ENCODE data around the gene ACSF3.

The ACSF3 gene

DNA sequence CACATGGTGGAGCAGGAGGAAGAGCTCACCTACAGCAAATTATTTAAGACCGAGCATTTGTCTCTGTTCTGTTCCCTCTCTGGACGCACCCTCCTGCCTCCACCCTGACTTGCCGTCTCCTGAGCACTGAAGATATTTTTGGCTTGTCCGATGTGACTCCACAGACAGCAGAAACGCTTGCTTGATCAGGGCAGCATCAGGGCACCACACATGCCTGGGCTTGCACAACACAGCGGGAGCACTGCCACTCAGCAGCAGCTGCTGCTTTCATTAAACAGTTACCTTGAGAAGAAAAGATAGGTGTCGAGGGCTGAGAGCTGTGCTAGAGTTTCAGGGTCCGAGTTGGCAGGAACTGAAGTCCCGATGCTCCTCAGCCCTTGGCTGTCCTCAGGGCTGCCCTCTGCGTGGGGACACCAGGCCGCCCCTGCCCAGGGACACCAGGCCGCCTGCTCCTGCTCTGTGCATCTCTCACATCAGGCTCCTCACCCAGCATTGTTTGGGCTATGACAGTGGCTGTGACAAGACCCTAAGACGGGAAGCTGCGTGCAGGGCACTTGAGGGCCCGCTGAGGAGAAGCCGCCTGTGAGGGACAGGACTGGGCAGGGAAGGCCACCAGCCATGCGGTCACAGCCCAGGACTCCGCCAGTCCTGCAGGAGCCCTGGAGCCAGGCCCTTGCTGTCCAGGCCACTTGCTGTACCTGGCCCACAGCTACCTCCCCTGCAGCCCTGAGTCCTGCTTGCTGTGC, 56.6 kb downstream of the ACSF3 start:
- no peak overlapping the region for H3K4me3 ChIP-seq (ENCODE audit: low read depth in 1 of 2, low read length in 2 of 2)
- peaks cover 0 to 6% of the 10 kb centered on the region in 2 donors for H3K4me1 ChIP-seq (ENCODE audit: control insufficient read depth in 1 of 2, insufficient read depth in 2 of 2, low read length in 2 of 2)
- peaks cover 2 to 5% of the 10 kb centered on the region in 2 donors for H3K9me3 ChIP-seq (ENCODE audit: control insufficient read depth in 1 of 2, low read length in 2 of 2)
- no peak overlapping the region for H3K9ac ChIP-seq (ENCODE audit: low read depth in 1 of 2, low read length in 2 of 2)
- H3K36me3 ChIP-seq (ENCODE audit: control insufficient read depth in 1 of 2, insufficient read depth in 2 of 2, low read length in 2 of 2) = peaks cover 4 to 51% of the 10 kb centered on the region in 2 donors
- peaks cover 4 to 6% of the 10 kb centered on the region in 2 donors for H3K27me3 ChIP-seq (ENCODE audit: control insufficient read depth in 1 of 2, insufficient read depth in 2 of 2, low read length in 2 of 2)
- no peak overlapping the region for H3K27ac ChIP-seq (ENCODE audit: low read depth, low read length)

DNA sequence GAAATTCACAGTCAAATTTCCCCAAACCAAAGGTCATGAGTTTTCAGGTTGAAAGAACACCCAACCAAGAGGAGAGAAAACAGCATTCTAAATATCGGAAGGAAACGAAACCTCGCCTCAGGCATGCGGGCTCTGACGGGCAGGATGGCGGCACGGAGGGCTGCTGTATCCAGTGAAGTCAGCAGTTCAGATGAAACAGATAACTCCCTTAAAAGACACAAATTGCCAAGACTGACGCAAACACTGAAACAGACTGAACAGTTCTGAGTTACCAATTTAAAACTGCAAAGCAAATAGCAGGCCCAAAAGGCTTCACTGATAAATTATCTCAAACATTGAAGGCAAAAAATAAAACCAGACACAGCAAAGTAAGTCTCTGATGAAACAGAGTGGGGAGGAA, 57.3 kb downstream of the ACSF3 start:
- no peak overlapping the region for H3K4me3 ChIP-seq (ENCODE audit: low read depth in 1 of 2, low read length in 2 of 2)
- peaks cover 11% of the 10 kb centered on the region in 2 donors for H3K27me3 ChIP-seq (ENCODE audit: control insufficient read depth in 1 of 2, insufficient read depth in 2 of 2, low read length in 2 of 2)
- H3K4me1 ChIP-seq (ENCODE audit: control insufficient read depth in 1 of 2, insufficient read depth in 2 of 2, low read length in 2 of 2) = peaks cover 3 to 8% of the 10 kb centered on the region in 2 donors
- H3K9me3 ChIP-seq (ENCODE audit: control insufficient read depth in 1 of 2, low read length in 2 of 2) = peaks cover 2 to 5% of the 10 kb centered on the region in 2 donors
- H3K27ac ChIP-seq (ENCODE audit: low read depth, low read length) = no peak overlapping the region
- no peak overlapping the region for H3K9ac ChIP-seq (ENCODE audit: low read depth in 1 of 2, low read length in 2 of 2)
- H3K36me3 ChIP-seq (ENCODE audit: control insufficient read depth in 1 of 2, insufficient read depth in 2 of 2, low read length in 2 of 2) = peaks cover 3 to 44% of the 10 kb centered on the region in 2 donors

DNA sequence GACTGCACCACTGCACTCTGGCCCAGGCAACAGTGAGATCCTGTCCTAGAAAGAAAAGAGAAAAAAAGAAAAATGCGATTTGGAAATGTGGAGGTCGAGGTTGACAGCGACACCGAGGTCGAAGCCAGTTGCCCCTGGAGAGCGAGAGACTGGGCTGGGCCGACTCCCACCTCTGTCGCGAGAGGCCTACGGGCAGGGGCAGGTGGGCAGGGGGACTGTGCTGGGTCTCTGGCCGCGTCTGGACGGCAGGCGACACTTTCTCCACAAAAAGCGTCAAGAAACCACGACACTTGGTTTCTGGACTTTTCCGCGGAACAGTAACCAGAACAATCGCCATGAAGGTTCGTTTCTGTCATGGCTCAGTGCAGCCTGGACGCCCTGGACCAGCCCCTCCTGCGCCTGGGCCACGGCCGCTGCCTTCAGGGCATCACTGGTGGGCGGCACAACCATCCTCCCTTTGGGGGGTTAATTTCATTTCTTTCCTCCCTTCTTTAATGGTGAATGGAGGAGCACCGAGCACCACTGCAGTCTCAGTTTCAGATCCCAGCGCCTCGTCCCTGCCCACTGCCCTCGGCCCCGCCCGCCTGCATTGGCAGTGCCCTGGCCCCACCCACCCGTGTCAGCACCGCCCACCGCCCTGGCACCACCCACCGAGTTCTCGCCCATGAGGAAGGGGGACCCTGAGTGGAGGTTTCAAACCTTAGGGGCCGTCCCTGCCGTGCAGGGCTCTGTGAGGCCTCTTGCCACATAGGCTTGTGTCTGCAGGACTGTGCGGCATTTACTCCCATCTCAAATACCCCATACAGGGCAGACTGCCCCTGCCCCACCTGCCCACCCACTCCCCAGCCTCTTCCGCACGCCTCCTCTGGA, 59.4 kb downstream of the ACSF3 start:
- H3K9ac ChIP-seq (ENCODE audit: low read depth in 1 of 2, low read length in 2 of 2) = no peak overlapping the region
- H3K9me3 ChIP-seq (ENCODE audit: control insufficient read depth in 1 of 2, low read length in 2 of 2) = peaks cover 2 to 5% of the 10 kb centered on the region in 2 donors
- peaks cover 18 to 24% of the 10 kb centered on the region in 2 donors for H3K27me3 ChIP-seq (ENCODE audit: control insufficient read depth in 1 of 2, insufficient read depth in 2 of 2, low read length in 2 of 2)
- H3K36me3 ChIP-seq (ENCODE audit: control insufficient read depth in 1 of 2, insufficient read depth in 2 of 2, low read length in 2 of 2) = peaks cover 3 to 35% of the 10 kb centered on the region in 2 donors
- H3K4me3 ChIP-seq (ENCODE audit: low read depth in 1 of 2, low read length in 2 of 2) = no peak overlapping the region
- no peak overlapping the region for H3K27ac ChIP-seq (ENCODE audit: low read depth, low read length)
- peaks cover 5 to 8% of the 10 kb centered on the region in 2 donors for H3K4me1 ChIP-seq (ENCODE audit: control insufficient read depth in 1 of 2, insufficient read depth in 2 of 2, low read length in 2 of 2)

DNA sequence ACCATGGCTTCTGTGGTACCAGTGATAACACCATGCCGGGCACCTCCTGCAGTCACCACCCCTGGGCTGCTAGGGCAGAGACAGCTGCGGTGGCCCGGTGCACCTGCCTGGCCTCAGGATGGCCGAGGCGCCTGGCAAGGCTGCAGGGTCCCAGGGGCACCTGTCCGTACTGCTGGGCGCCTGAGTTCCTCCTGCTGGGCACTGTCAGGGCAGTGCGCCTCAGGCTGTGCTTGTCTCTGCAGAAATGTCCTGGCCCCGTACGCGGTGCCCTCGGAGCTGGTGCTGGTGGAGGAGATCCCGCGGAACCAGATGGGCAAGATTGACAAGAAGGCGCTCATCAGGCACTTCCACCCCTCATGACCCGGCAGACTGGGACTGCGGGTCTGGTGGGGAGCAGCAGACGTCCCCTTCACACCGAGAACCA, 60.2 kb downstream of the ACSF3 start:
- peaks cover 0 to 2% of the 10 kb centered on the region in 2 donors for H3K9me3 ChIP-seq (ENCODE audit: control insufficient read depth in 1 of 2, low read length in 2 of 2)
- no peak overlapping the region for H3K27ac ChIP-seq (ENCODE audit: low read depth, low read length)
- no peak overlapping the region for H3K9ac ChIP-seq (ENCODE audit: low read depth in 1 of 2, low read length in 2 of 2)
- peaks cover 5 to 8% of the 10 kb centered on the region in 2 donors for H3K4me1 ChIP-seq (ENCODE audit: control insufficient read depth in 1 of 2, insufficient read depth in 2 of 2, low read length in 2 of 2)
- peaks cover 0 to 35% of the 10 kb centered on the region in 2 donors for H3K36me3 ChIP-seq (ENCODE audit: control insufficient read depth in 1 of 2, insufficient read depth in 2 of 2, low read length in 2 of 2)
- peaks cover 18 to 24% of the 10 kb centered on the region in 2 donors for H3K27me3 ChIP-seq (ENCODE audit: control insufficient read depth in 1 of 2, insufficient read depth in 2 of 2, low read length in 2 of 2)
- no peak overlapping the region for H3K4me3 ChIP-seq (ENCODE audit: low read depth in 1 of 2, low read length in 2 of 2)

DNA sequence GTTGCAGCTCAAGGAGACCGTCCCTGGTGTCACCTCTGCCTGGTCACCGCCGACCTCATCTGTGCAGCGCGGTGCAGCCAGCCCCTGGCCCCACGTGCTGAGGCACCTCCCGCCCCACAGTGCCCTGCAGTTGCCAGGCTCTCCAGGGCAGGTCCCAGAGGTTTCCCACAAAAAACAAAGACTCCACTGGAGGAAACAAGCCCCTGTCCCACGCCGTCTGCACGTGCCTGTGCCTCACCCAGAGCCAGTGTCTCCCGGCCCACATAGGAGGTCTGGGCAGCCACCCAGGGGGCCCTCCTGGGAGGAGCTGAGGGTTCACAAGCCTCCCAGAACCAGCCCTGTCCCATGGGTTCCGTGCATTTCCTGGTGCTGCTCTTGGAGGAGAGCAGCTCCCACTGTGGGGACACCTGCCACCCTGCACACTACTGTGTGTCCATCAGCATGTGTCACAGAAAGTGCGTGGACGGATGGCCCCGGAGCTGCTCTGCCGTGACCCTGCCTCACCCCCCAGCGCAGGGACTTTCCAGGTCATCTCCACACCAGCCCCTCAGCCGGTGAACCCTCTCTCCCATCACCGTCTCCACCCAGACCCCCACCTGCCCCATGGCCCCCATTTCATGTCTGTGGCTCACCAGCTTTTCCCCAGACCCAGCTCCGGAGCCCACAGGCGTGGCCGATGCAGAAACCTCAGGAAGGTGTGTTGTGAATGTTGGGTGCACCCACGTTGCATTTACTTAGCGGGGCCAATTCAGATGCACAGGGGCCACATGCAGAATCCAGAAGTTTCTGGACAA, 60.9 kb downstream of the ACSF3 start:
- H3K27me3 ChIP-seq (ENCODE audit: control insufficient read depth in 1 of 2, insufficient read depth in 2 of 2, low read length in 2 of 2) = peaks cover 18 to 24% of the 10 kb centered on the region in 2 donors
- H3K27ac ChIP-seq (ENCODE audit: low read depth, low read length) = no peak overlapping the region
- H3K9ac ChIP-seq (ENCODE audit: low read depth in 1 of 2, low read length in 2 of 2) = no peak overlapping the region
- peaks cover 0 to 27% of the 10 kb centered on the region in 2 donors for H3K36me3 ChIP-seq (ENCODE audit: control insufficient read depth in 1 of 2, insufficient read depth in 2 of 2, low read length in 2 of 2)
- H3K4me3 ChIP-seq (ENCODE audit: low read depth in 1 of 2, low read length in 2 of 2) = no peak overlapping the region
- no peaks in the 10 kb centered on the region for H3K9me3 ChIP-seq (ENCODE audit: control insufficient read depth in 1 of 2, low read length in 2 of 2)
- peaks cover 5 to 8% of the 10 kb centered on the region in 2 donors for H3K4me1 ChIP-seq (ENCODE audit: control insufficient read depth in 1 of 2, insufficient read depth in 2 of 2, low read length in 2 of 2)

DNA sequence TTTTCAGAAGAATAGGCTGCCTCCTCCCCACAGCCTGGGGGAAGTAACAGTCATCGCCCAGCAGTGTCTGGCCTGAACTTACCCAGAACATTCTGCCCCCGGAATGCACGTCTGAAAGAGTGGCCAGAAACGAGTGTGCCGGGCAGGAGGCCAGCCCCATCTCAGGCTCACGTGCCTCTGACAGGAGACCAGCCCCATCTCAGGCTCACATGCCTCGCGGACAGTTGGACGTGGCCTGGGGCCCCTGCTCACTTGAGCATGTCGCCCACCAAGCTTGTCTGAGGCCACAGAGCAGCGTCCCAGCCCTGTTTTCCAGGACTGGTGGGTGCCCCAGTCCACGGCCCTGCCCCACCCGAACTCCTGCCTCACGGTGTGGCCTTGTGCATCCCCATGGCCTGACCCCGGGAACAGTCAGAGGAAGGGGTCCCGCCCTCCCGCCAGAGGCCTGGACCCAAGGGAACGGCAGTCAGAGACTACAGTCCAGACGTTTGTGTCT, 61.6 kb downstream of the ACSF3 start:
- H3K27me3 ChIP-seq (ENCODE audit: control insufficient read depth in 1 of 2, insufficient read depth in 2 of 2, low read length in 2 of 2) = peaks cover 18 to 24% of the 10 kb centered on the region in 2 donors
- H3K36me3 ChIP-seq (ENCODE audit: control insufficient read depth in 1 of 2, insufficient read depth in 2 of 2, low read length in 2 of 2) = peaks cover 0 to 21% of the 10 kb centered on the region in 2 donors
- no peak overlapping the region for H3K27ac ChIP-seq (ENCODE audit: low read depth, low read length)
- no peak overlapping the region for H3K4me3 ChIP-seq (ENCODE audit: low read depth in 1 of 2, low read length in 2 of 2)
- H3K9ac ChIP-seq (ENCODE audit: low read depth in 1 of 2, low read length in 2 of 2) = no peak overlapping the region
- H3K4me1 ChIP-seq (ENCODE audit: control insufficient read depth in 1 of 2, insufficient read depth in 2 of 2, low read length in 2 of 2) = peaks cover 5 to 8% of the 10 kb centered on the region in 2 donors
- H3K9me3 ChIP-seq (ENCODE audit: control insufficient read depth in 1 of 2, low read length in 2 of 2) = no peaks in the 10 kb centered on the region

DNA sequence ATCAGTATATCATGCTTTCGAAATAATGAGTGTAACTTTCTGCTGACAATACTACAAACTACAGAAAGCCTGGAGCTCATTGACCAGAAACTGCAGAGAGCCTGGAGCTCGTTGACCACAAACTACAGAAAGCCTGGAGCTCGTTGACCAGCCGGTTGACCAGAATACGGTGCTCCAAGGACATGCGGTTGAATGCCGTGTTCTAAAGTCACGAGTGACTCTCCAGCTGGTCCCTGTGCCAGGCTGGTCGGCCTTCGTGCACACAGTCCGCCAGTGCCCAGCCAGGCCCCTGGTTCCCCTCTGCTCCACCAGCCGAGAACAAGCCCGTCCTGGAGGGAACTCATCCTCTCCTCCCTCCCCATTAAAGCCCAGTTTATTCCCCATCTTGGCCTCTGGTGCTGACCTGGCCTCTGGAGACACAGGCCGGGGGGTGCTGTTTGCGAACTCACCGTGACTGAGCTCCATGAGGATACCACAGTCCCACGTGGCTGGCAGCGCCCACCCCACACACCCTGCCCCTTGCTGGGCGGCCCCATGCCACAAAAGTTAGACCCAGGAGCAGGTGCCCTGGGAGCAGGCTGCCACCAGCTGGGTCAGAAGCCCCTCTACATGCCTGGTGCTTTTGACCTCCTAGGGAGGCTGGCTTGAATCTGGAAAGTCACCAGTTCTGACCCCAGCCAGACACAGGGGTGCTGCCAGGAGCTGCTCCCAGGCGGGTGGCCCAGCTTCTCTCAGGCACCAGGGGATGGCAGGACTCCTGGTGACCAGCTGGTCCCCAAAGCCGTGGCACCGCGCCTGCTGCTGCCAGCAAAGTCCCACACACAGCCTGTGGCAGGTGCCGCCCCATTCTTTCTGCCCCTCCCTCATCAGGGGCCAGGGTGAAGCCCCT, 62.4 kb downstream of the ACSF3 start:
- Histone ChIP-seq H3K27me3 (ENCODE audit: control insufficient read depth in 1 of 2, insufficient read depth in 2 of 2, low read length in 2 of 2) (peaks cover 18 to 25% of the 10 kb centered on the region in 2 donors), H3K9me3 (ENCODE audit: control insufficient read depth in 1 of 2, low read length in 2 of 2) (no peaks in the 10 kb centered on the region), H3K4me3 (ENCODE audit: low read depth in 1 of 2, low read length in 2 of 2) (no peak overlapping the region), H3K27ac (ENCODE audit: low read depth, low read length) (no peak overlapping the region), H3K9ac (ENCODE audit: low read depth in 1 of 2, low read length in 2 of 2) (no peak overlapping the region), H3K4me1 (ENCODE audit: control insufficient read depth in 1 of 2, insufficient read depth in 2 of 2, low read length in 2 of 2) (peaks cover 5 to 8% of the 10 kb centered on the region in 2 donors), H3K36me3 (ENCODE audit: control insufficient read depth in 1 of 2, insufficient read depth in 2 of 2, low read length in 2 of 2) (peaks cover 0 to 13% of the 10 kb centered on the region in 2 donors)

DNA sequence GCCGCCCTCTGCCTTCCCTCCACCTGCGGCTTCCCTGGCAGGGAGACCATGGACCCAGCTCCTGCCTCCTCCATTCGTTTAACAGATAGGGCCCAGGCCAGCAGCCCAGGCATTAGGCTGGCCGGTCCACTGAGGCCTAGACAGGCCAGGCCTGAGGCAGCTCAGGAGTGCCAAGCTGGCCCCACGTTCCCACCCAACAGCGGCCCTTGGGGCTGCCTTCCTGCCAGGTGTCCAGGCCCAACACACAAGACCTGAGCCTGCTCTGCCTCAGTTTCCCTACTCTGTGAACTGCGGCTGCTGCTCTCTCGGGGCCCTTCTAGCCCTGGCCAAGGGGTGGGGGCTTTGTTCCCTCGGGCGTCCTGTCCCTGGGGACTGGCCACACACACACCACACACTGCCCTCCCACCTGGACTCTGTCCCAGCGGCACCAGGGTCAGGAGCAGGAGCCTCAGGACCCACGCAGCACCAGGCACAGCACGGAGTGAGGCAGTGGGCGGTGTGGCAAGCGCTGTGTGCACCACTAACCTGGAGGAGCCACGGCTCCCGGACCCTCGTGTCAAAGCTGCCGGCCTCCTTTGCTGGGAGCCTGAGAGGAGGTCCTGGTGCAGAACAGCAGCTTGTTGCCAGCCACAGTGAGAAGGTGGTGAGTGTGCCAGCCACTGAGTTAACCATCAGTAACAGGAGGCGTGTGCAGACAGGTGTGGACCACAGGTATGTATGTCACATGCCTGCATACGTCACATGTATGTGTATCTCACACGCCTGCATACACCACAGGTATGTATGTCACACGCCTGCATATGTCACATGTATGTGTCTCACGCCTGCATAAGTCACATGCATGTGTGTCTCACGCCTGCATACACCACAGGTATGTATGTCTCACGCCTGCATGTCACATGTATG, 63.3 kb downstream of the ACSF3 start:
- Histone ChIP-seq H3K9me3 (ENCODE audit: control insufficient read depth in 1 of 2, low read length in 2 of 2) (no peaks in the 10 kb centered on the region), H3K27ac (ENCODE audit: low read depth, low read length) (no peak overlapping the region), H3K4me3 (ENCODE audit: low read depth in 1 of 2, low read length in 2 of 2) (no peak overlapping the region), H3K4me1 (ENCODE audit: control insufficient read depth in 1 of 2, insufficient read depth in 2 of 2, low read length in 2 of 2) (peaks cover 5 to 8% of the 10 kb centered on the region in 2 donors), H3K36me3 (ENCODE audit: control insufficient read depth in 1 of 2, insufficient read depth in 2 of 2, low read length in 2 of 2) (peaks cover 0 to 6% of the 10 kb centered on the region in 2 donors), H3K27me3 (ENCODE audit: control insufficient read depth in 1 of 2, insufficient read depth in 2 of 2, low read length in 2 of 2) (peaks cover 18 to 30% of the 10 kb centered on the region in 2 donors), H3K9ac (ENCODE audit: low read depth in 1 of 2, low read length in 2 of 2) (no peak overlapping the region)

Data from duodenal mucosa (tissue), 2 donors.